NOMO-1 (cell line): ENCODE data around the gene WFIKKN1.

Experiments used
- DNase-seq, 2 experiments: peaks; one replicate each; lab custom pipeline; 2025; ENCODE audit not compliant: unreplicated experiment in 2 of 2; lab: John Stamatoyannopoulos, UW

Gene WFIKKN1

GRCh38 chr16:636206-637080 lies 5.7 kb downstream of the WFIKKN1 start, which contains the start of gene METTL26:
METTL26 (minus strand) TSS chr16:636305; CDS start chr16:636290, 15 bp downstream.
- peak; percentile 90 to 92 for DNase-seq

GRCh38 chr16:637081-638018 lies 6.6 kb downstream of the WFIKKN1 start:
- DNase-seq = peak in 1 of 2 experiments; percentile 16

- no peak for DNase-seq
Observed at GRCh38 chr16:638034-638543, 7.3 kb downstream of the WFIKKN1 start.

GRCh38 chr16:638836-639235 lies 8.1 kb downstream of the WFIKKN1 start:
- DNase-seq = no peak

- DNase-seq = no peak
Observed at GRCh38 chr16:640614-641013, 9.8 kb downstream of the WFIKKN1 start.

GRCh38 chr16:641326-642188 lies 10.8 kb downstream of the WFIKKN1 start, which contains the start of gene MCRIP2:
MCRIP2 (plus strand) TSS chr16:641828; CDS start chr16:641992, 164 bp downstream.
- DNase-seq = peak; percentile 65 to 91

- peak; percentile 31 to 56 for DNase-seq
Observed at GRCh38 chr16:642189-643049, 11.6 kb downstream of the WFIKKN1 start.

GRCh38 chr16:643050-643368 lies 12.2 kb downstream of the WFIKKN1 start:
- no peak for DNase-seq

GRCh38 chr16:644556-644955 lies 13.8 kb downstream of the WFIKKN1 start:
- DNase-seq = no peak

GRCh38 chr16:645852-646678 lies 15.3 kb downstream of the WFIKKN1 start:
- no peak for DNase-seq

GRCh38 chr16:646679-647172 lies 15.9 kb downstream of the WFIKKN1 start:
- no peak for DNase-seq

GRCh38 chr16:647173-647902 lies 16.6 kb downstream of the WFIKKN1 start:
- DNase-seq = no peak

- peak; percentile 44 to 46 for DNase-seq
Observed at GRCh38 chr16:648071-648780, 17.4 kb downstream of the WFIKKN1 start.

GRCh38 chr16:648781-649589 lies 18.2 kb downstream of the WFIKKN1 start, which contains the start of gene WDR90:
WDR90 (plus strand) TSS chr16:649365; CDS start chr16:649417, 52 bp downstream.
- DNase-seq = peak; percentile 90 to 91

- no peak for DNase-seq
Observed at GRCh38 chr16:649631-650030, 18.8 kb downstream of the WFIKKN1 start.

GRCh38 chr16:651844-652243 lies 21.1 kb downstream of the WFIKKN1 start:
- DNase-seq = no peak
